HepG2 (cell line): ENCODE results near the gene LYSMD3. TPM values are rescaled to one million over a fixed set of nuclear protein-coding genes. Genes with fewer than 3 reads are reported as not detected.

ENCODE experiments used
- ARID3A ChIP-seq: IDR thresholded peaks from 2 replicates; pipeline ENCODE4 v1.6.1; 2012; ENCODE audit warnings: low read depth, low read length, improper control_type of control experiment
- CREM ChIP-seq, 2 experiments: sonication (generic) in 1 of 2; formaldehyde crosslinking in 1 of 2; IDR thresholded peaks; 2 replicates each; pipeline versions ENCODE4 v1.4.0 to v1.6.1; 2016 to 2020; ENCODE audit warnings: antibody characterized with exemption in 1 of 2, mild to moderate bottlenecking in 1 of 2, missing genetic modification reagents in 1 of 2
- DNMT3B ChIP-seq: conservative IDR thresholded peaks from 2 replicates; pipeline ENCODE4 v1.6.1; 2016; ENCODE audit warnings: missing biosample characterization, control low read depth
- ELF1 ChIP-seq: sonication (generic); formaldehyde crosslinking; IDR thresholded peaks from 2 replicates; pipeline ENCODE4 v1.4.0; 2020; ENCODE audit warnings: missing genetic modification reagents
- FOXO4 ChIP-seq: sonication (generic); formaldehyde crosslinking; conservative IDR thresholded peaks from 2 replicates; pipeline ENCODE4 v1.8.1; 2023; ENCODE audit warnings: missing genetic modification reagents
- HMG20A ChIP-seq: IDR thresholded peaks from 2 replicates; pipeline ENCODE4 v1.6.1; 2016; ENCODE audit warnings: borderline replicate concordance
- JUNB ChIP-seq: sonication (generic); formaldehyde crosslinking; IDR thresholded peaks from 2 replicates; pipeline ENCODE4 v1.8.0; 2022; ENCODE audit warnings: missing genetic modification reagents, mild to moderate bottlenecking, borderline replicate concordance
- MEIS2 ChIP-seq: sonication (generic); formaldehyde crosslinking; IDR thresholded peaks from 2 replicates; pipeline ENCODE4 v1.9.0; 2021; ENCODE audit warnings: mild to moderate bottlenecking, missing genetic modification reagents
- PRPF4 ChIP-seq: fragments of 200-400 bp; formaldehyde crosslinking; IDR thresholded peaks from 2 replicates; pipeline ENCODE4 v1.6.1; 2016; ENCODE audit warnings: low read length, low read depth; ENCODE audit not compliant: poor library complexity, severe bottlenecking
- PTBP1 ChIP-seq: fragments of 200-400 bp; formaldehyde crosslinking; IDR thresholded peaks from 2 replicates; pipeline ENCODE4 v1.6.1; 2018; ENCODE audit warnings: low read length, low read depth; ENCODE audit not compliant: poor library complexity, severe bottlenecking
- SATB2 ChIP-seq: sonication (generic); formaldehyde crosslinking; IDR thresholded peaks from 2 replicates; pipeline ENCODE4 v1.5.0; 2020; ENCODE audit warnings: missing genetic modification reagents
- TGIF2 ChIP-seq: IDR thresholded peaks from 2 replicates; pipeline ENCODE4 v1.6.1; 2016; ENCODE audit warnings: control low read depth, missing compliant biosample characterization
- THAP9 ChIP-seq: sonication (generic); formaldehyde crosslinking; IDR thresholded peaks from 2 replicates; pipeline ENCODE4; 2020; ENCODE audit warnings: missing genetic modification reagents, mild to moderate bottlenecking, borderline replicate concordance
- TOE1 ChIP-seq: sonication (generic); formaldehyde crosslinking; IDR thresholded peaks from 2 replicates; pipeline ENCODE4 v1.4.0; 2020; ENCODE audit warnings: mild to moderate bottlenecking, missing genetic modification reagents
- YEATS2 ChIP-seq: sonication (generic); formaldehyde crosslinking; IDR thresholded peaks from 2 replicates; pipeline ENCODE4 v1.4.0; 2020; ENCODE audit warnings: missing genetic modification reagents, borderline replicate concordance
- ZBTB14 ChIP-seq: sonication (generic); formaldehyde crosslinking; IDR thresholded peaks from 2 replicates; pipeline ENCODE4 v1.4.0; 2020; ENCODE audit warnings: missing genetic modification reagents
- ZNF274 ChIP-seq: sonication (generic); formaldehyde crosslinking; IDR thresholded peaks from 2 replicates; pipeline ENCODE4 v1.5.1; 2020; ENCODE audit warnings: mild to moderate bottlenecking, missing genetic modification reagents
- ZNF431 ChIP-seq: sonication (generic); formaldehyde crosslinking; IDR thresholded peaks from 2 replicates; pipeline ENCODE4 v1.9.0; 2022; ENCODE audit warnings: missing genetic modification reagents, low read depth, mild to moderate bottlenecking, borderline replicate concordance
- ZNF451 ChIP-seq: sonication (generic); formaldehyde crosslinking; IDR thresholded peaks from 2 replicates; pipeline ENCODE4 v1.5.0; 2020; ENCODE audit warnings: mild to moderate bottlenecking, missing genetic modification reagents
- ZNF660 ChIP-seq: sonication (generic); formaldehyde crosslinking; IDR thresholded peaks from 2 replicates; pipeline ENCODE4 v1.5.1; 2020; ENCODE audit warnings: mild to moderate bottlenecking, low read depth, missing genetic modification reagents, borderline replicate concordance
- ZNF724P ChIP-seq: sonication (generic); formaldehyde crosslinking; IDR thresholded peaks from 2 replicates; pipeline ENCODE4 v1.8.0; 2022; ENCODE audit warnings: missing genetic modification reagents, borderline replicate concordance
- ZNF773 ChIP-seq: sonication (generic); formaldehyde crosslinking; IDR thresholded peaks from 2 replicates; pipeline ENCODE4 v1.4.0; 2020; ENCODE audit warnings: missing genetic modification reagents, borderline replicate concordance
- ZNF792 ChIP-seq: IDR thresholded peaks from 2 replicates; pipeline ENCODE4 v1.6.1; 2016
- polyA plus RNA-seq, 8 experiments: library from polyadenylated mRNA; depleted of rRNA in 3 of 8; stranded (reverse) in 7 of 8; unstranded in 1 of 8; fragments of >200 nt; fragmentation: Illumina TruSeq in 4 of 8; extraction: Trizol in 4 of 8; gene quantifications; 2 replicates each; pipeline versions ENCODE4 v1.2.1 to v1.2.3, GENCODE V29; 2011 to 2016; ENCODE audit warnings: low read depth in 4 of 8, missing spikeins in 1 of 8, mixed read lengths in 1 of 8; ENCODE audit not compliant: insufficient read depth in 1 of 8
- total RNA-seq, 5 experiments: library from RNA; depleted of rRNA; stranded (reverse); fragments of >200 nt; fragmentation: Illumina TruSeq; extraction: Trizol; gene quantifications; 2 replicates each; pipeline ENCODE4 v1.2.3, GENCODE V29; 2016; ENCODE audit warnings: low read depth in 1 of 5

LYSMD3 gene
- total and polyA plus RNA-seq, 2 of the 13 experiments (the other 11 are each of a cell fraction or from before 2014, with no cell fraction given): 9.1 to 13.8 TPM

GRCh38 chr5:90529194-90529938 is at the start of gene LYSMD3 (continued):
- peak; percentile 74; the same call in 1 of the 2 replicates for TF ChIP-seq THAP9 (CRISPR knock-in tag)
- no peak for TF ChIP-seq FOXO4 (CRISPR knock-in tag)
- TF ChIP-seq MEIS2 (CRISPR knock-in tag): no peak; the same call in 1 of the 2 replicates
- no peak for TF ChIP-seq ZBTB14
- no peak for TF ChIP-seq PTBP1
- TF ChIP-seq ZNF773: no peak
- TF ChIP-seq ARID3A: no peak
- 0 out of 2 replicates have a peak, but pooled peaks have one; percentile 22 for TF ChIP-seq ZNF724P
- no peak for TF ChIP-seq TGIF2 (CRISPR knock-in tag)
- TF ChIP-seq JUNB: peak; percentile 62; the same call in 1 of the 2 replicates
- TF ChIP-seq CREM (IDR thresholded peaks at IDR 0.05): peak; percentile 59
- TF ChIP-seq CREM (CRISPR knock-in tag; IDR thresholded peaks at IDR 0.05): no peak
- peak; percentile 83; the same call in 1 of the 2 replicates for TF ChIP-seq YEATS2
- no peak for TF ChIP-seq ZNF451 (CRISPR knock-in tag)
- no peak for TF ChIP-seq HMG20A
- 0 out of 2 replicates have a peak, but pooled peaks have one; percentile 44 for TF ChIP-seq ZNF431 (CRISPR knock-in tag)
- TF ChIP-seq PRPF4: no peak
- no peak for TF ChIP-seq ZNF792
- TF ChIP-seq ZNF660: no peak
- no peak for TF ChIP-seq SATB2
- TF ChIP-seq DNMT3B (CRISPR knock-in tag): no peak
- peak; percentile 93 for TF ChIP-seq ELF1 (CRISPR knock-in tag)
- TF ChIP-seq ZNF274: no peak
- no peak for TF ChIP-seq TOE1 (CRISPR knock-in tag)
